Pancreas (tissue), 10 donors: Measurements from ENCODE around the gene RUNX3. TPM values are rescaled to one million over a fixed set of nuclear protein-coding genes. Genes with fewer than 3 reads are reported as not detected.

ENCODE experiments used
- ATAC-seq, 4 donors: fragments of 200-7000 bp; cut with Tn5 transposase; one replicate each; pipeline versions ENCODE4 v1.8.0 to v1.9.1; 2020; ENCODE audit warnings: mild to moderate bottlenecking in 4 of 4, moderate library complexity in 4 of 4
- DNase-seq, 6 donors: peaks; one replicate each; pipeline ENCODE4 v3.0.0-alpha.2; 2020
- FAIRE-seq: peaks from 2 replicates; lab custom pipeline; 2012; peaks lifted over from hg19 to GRCh38; lab: Jason Lieb, UNC
- H3K27ac ChIP-seq, 4 donors: fragments of 200-600 bp; sonication (generic); 1 replicate in 3 of 4; 2 replicates in 1 of 4; pipeline versions ENCODE4 v1.5.0 to v1.8.0; 2020
- H3K27me3 ChIP-seq, 4 donors: fragments of 200-600 bp; one replicate each; pipeline ENCODE4 v1.8.0; 2021
- H3K36me3 ChIP-seq, 3 donors: fragments of 200-600 bp; sonication (generic) in 1 of 3; one replicate each; pipeline versions ENCODE4 v1.5.0 to v1.8.0; 2020 to 2021
- H3K4me1 ChIP-seq, 3 donors: fragments of 200-600 bp; one replicate each; pipeline ENCODE4 v1.8.0; 2021
- H3K4me3 ChIP-seq, 4 donors: fragments of 200-600 bp; sonication (generic) in 2 of 4; one replicate each; pipeline versions ENCODE4 v1.5.0 to v1.8.0; 2020 to 2021
- H3K9me3 ChIP-seq, 4 donors: fragments of 200-600 bp; one replicate each; pipeline ENCODE4 v1.8.0; 2021
- CTCF ChIP-seq, 4 donors: fragments of 200-600 bp; sonication (generic) in 3 of 4; IDR thresholded peaks; one replicate each; pipeline versions ENCODE4 v1.5.0 to v1.8.0; 2021; ENCODE audit warnings: antibody characterized with exemption in 4 of 4
- WGBS, 2 donors: extraction: QIAGEN DNeasy Blood & Tissue Kit; methylation state at CpG; one replicate each; pipeline ENCODE4 v1.1.7; 2013; 5-methylcytosine and 5-hydroxymethylcytosine counted together
- intact Hi-C, 3 donors: fragments of 100-400 bp; cut with DNase I; formaldehyde crosslinking; loops; one replicate each; pipeline versions ENCODE4 v1.11.1 to v1.14.2; 2022
- polyA plus RNA-seq, 2 donors: library from polyadenylated mRNA; stranded (reverse); fragments of 200-250 nt; gene quantifications; one replicate each; pipeline ENCODE4 v1.2.3, GENCODE V29; 2013
- total RNA-seq, 6 donors: library from RNA; stranded (reverse); fragmentation: NEBNext Ultra II Directional in 4 of 6; extraction: Animal tissue kit (Norgen Biotek cat#: 25700) in 4 of 6; gene quantifications; one replicate each; pipeline versions ENCODE4 v1.2.1 to v1.2.4, GENCODE V29; 2021 to 2023
- donor health status: healthy with polysubstance abuse.
- donor health status: DM: no; HTN: no; CAD: no; lungs with moderate emphysema.
- donor health status: DM: no; HTN: no; CAD: no.
- donor health status: control.
- donor health status: control.
- donor health status: Bipolar disorder and iron deficiency.
- donor health status: DM: yes; HTN: yes; CAD: no.
- donor health status: DM: no; HTN: no; CAD: no.
- donor health status: DM: no; HTN: no; CAD: no.
- donor health status: DM: yes; HTN: yes; CAD: no.

Gene RUNX3
- total and polyA plus RNA-seq, 8 donors, result 0.30 to 3.7 (median 0.77) TPM

- DNase-seq (no peak), ATAC-seq (no peak), FAIRE-seq (no peak)
- H3K36me3 ChIP-seq, result no peaks in the 10 kb centered on the region
- no peaks in the 10 kb centered on the region for H3K9me3 ChIP-seq
- H3K4me3 ChIP-seq, result no peak overlapping the region
- whole genome bisulfite sequencing, 2 donors, result 80 to 83% methylated on average over 2 of the region's 2 CpGs
- no peak for TF ChIP-seq CTCF (IDR thresholded peaks at IDR 0.05)
- H3K27ac ChIP-seq, result no peak overlapping the region
- H3K4me1 ChIP-seq, result no peaks in the 10 kb centered on the region
- no peaks in the 10 kb centered on the region for H3K27me3 ChIP-seq
- intact Hi-C loops, result no loop called here
These were observed 39.2 kb downstream of the RUNX3 start for GRCh38 chr1:24890887-24891286.

- DNase-seq (no peak), ATAC-seq (no peak), FAIRE-seq (no peak)
- no peaks in the 10 kb centered on the region for H3K4me1 ChIP-seq
- H3K4me3 ChIP-seq, result no peak overlapping the region
- 64 to 67% methylated on average over 4 of the region's 4 CpGs for WGBS, 2 donors
- no peaks in the 10 kb centered on the region for H3K36me3 ChIP-seq
- intact Hi-C loops, result no loop called here
- no peaks in the 10 kb centered on the region for H3K9me3 ChIP-seq
- no peak for TF ChIP-seq CTCF (IDR thresholded peaks at IDR 0.05)
- H3K27me3 ChIP-seq, result no peaks in the 10 kb centered on the region
- H3K27ac ChIP-seq, result no peak overlapping the region
These were observed 41.0 kb downstream of the RUNX3 start for GRCh38 chr1:24888971-24889676.

- Histone ChIP-seq H3K27ac (no peak overlapping the region), H3K9me3 (no peaks in the 10 kb centered on the region), H3K36me3 (no peaks in the 10 kb centered on the region), H3K4me3 (no peak overlapping the region), H3K4me1 (no peaks in the 10 kb centered on the region), H3K27me3 (no peaks in the 10 kb centered on the region)
- intact Hi-C loops, result no loop called here
- ATAC-seq (no peak), FAIRE-seq (no peak), DNase-seq (peak in 1 of 6 donors; percentile 11)
- no peak for TF ChIP-seq CTCF (IDR thresholded peaks at IDR 0.05)
- WGBS, 2 donors, result 76 to 89% methylated on average over 9 of the region's 9 CpGs
These were observed 41.8 kb downstream of the RUNX3 start for GRCh38 chr1:24888061-24888970.

- H3K36me3 ChIP-seq, result no peaks in the 10 kb centered on the region
- no peaks in the 10 kb centered on the region for H3K9me3 ChIP-seq
- no peak for FAIRE-seq
- no peak overlapping the region for H3K4me3 ChIP-seq
- intact Hi-C loops, result no loop called here
- no peak overlapping the region for H3K27ac ChIP-seq
- no peak for TF ChIP-seq CTCF (IDR thresholded peaks at IDR 0.05)
- H3K4me1 ChIP-seq, result no peaks in the 10 kb centered on the region
- no peak for ATAC-seq
- DNase-seq, result peak in 1 of 6 donors; percentile 5
- H3K27me3 ChIP-seq, result no peaks in the 10 kb centered on the region
- 95 to 100% methylated on average over 1 of the region's 1 CpG for WGBS, 2 donors
These were observed 43.8 kb downstream of the RUNX3 start for GRCh38 chr1:24886241-24886640.
